Anterior cingulate cortex (tissue), 58 donors: ENCODE data around the gene P4HTM.

Experiments
- DNase-seq, 58 donors: peaks; one replicate each; lab custom pipeline; 2025; lab: John Stamatoyannopoulos, UW

The P4HTM gene

GRCh38 chr3:48983096-48983495, 6.9 kb upstream of the P4HTM start:
- DNase-seq = no peak

- DNase-seq = no peak
These were observed 5.4 kb upstream of the P4HTM start for GRCh38 chr3:48984663-48985062.

GRCh38 chr3:48985831-48986376, 4.1 kb upstream of the P4HTM start:
- DNase-seq = no peak

- DNase-seq = peak in 1 of 58 donors; percentile 41
These were observed 780 bp upstream of the P4HTM start for GRCh38 chr3:48989126-48989795.

GRCh38 chr3:48990636-48991469, 812 bp downstream of the P4HTM start:
- peak in 18 of 58 donors; percentile 13 to 55 (median 38) for DNase-seq

GRCh38 chr3:48991851-48992545, 2.0 kb downstream of the P4HTM start:
- DNase-seq = no peak

GRCh38 chr3:48993834-48994233, 3.8 kb downstream of the P4HTM start:
- DNase-seq = no peak

GRCh38 chr3:48996640-48997039, 6.6 kb downstream of the P4HTM start:
- no peak for DNase-seq

GRCh38 chr3:48997102-48997635, 7.1 kb downstream of the P4HTM start:
- no peak for DNase-seq

GRCh38 chr3:48997714-48998637, 7.9 kb downstream of the P4HTM start:
- DNase-seq = peak in 35 of 58 donors; percentile 11 to 75 (median 43)

GRCh38 chr3:48999085-48999858, 9.2 kb downstream of the P4HTM start:
- no peak for DNase-seq

GRCh38 chr3:49001155-49001554, 11.1 kb downstream of the P4HTM start:
- no peak for DNase-seq

- DNase-seq = peak in 2 of 58 donors; percentile 10 to 64
These were observed 14.6 kb downstream of the P4HTM start for GRCh38 chr3:49004352-49005302.

GRCh38 chr3:49005303-49005680, 15.3 kb downstream of the P4HTM start:
- DNase-seq = no peak

- DNase-seq = peak in 1 of 58 donors; percentile 41
These were observed 16.0 kb downstream of the P4HTM start for GRCh38 chr3:49005998-49006397.

- DNase-seq = peak in 37 of 58 donors; percentile 41 to 73 (median 57)
These were observed 16.5 kb downstream of the P4HTM start for GRCh38 chr3:49006408-49007067.
